ENCODE data around the gene LARGE1.

LARGE1 gene

DNA sequence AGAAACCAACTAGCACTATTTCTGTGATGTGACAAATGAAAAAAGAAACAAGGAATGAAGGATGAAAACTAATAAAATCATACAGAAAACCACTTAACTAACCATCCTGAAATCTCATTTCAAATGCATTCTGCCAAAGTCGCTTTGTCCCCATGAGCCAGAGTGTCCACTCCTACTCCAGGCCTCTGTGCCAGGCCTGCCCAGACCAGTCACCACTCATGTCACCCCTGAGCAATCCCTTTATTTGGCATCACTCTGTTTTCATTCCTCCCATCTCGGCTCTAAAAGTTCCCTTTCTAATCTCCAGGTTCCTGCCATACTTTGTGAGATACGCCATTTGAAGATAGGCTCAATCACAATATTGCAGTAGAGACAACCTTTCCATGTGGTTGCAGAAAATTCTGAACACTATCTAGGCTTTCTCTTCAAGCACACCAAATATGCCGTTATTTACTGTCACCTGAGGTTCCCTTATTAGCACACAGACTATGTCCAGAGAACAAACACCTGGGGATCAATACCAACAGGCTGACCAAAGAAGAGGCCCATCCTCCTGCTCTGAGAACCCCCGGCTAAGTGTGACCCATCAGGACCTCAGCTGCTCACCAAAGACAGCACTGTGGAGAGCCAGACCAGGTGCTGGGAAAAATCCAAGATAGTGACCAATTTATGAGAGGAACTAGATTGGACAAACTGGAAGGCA lies 202.4 kb downstream of the LARGE1 start:
- no peak for DNase-seq (ENCODE audit: low read depth)

DNA sequence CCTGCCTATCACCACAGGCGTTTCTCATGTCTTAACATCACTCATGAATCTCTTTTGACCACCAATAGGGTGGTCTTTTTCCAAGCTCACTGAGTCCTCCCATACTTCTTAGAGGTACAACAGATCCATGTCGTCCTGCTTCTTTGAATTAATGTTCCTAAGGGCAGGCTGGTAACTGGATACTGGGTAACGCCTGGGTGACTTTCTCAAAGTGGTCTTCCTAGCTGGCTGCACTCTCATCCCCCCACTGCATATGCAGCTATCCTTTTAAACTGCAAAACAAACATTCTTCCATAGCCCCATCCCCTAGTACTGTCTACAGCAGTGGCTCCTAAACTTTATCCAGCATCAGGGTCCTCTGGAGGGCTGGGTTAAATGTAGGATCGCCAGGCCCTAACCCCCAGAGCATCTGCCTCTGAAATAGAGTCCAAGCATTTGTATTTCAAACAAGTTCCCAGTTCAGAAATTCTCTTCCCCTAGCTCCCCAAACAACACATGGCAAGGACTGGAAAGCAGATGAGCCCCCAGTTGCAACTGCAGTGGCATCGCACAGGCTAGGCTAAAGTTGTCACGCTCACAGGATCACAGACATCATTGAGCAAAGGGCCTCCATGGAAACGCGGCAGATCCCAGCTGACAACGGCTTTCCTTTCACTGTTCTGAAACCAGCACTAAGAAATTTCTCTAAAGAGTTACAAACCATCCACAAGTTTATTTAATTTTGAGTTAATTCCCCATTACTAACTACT lies 204.9 kb downstream of the LARGE1 start:
- no peak for DNase-seq (ENCODE audit: low read depth)

DNA sequence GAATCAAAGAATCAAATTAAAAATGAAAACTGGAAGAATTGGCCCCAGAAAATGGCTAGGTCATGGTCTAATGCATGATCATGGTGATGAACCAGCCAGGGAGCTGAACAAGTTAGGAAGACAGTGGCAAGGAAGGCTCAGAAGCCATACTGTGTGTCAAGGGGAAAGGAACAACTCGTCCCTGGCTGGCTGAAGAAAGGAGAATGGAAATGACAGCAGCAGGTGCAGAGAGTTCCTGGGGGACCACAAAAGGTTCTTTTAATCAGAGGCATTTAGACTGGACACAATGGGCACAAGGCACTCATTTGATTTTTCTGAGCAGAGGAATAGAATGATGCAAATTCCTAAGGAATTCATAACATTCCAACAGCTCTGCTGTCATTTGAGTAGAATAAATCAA lies 209.9 kb downstream of the LARGE1 start:
- no peak for DNase-seq (ENCODE audit: low read depth)

DNA sequence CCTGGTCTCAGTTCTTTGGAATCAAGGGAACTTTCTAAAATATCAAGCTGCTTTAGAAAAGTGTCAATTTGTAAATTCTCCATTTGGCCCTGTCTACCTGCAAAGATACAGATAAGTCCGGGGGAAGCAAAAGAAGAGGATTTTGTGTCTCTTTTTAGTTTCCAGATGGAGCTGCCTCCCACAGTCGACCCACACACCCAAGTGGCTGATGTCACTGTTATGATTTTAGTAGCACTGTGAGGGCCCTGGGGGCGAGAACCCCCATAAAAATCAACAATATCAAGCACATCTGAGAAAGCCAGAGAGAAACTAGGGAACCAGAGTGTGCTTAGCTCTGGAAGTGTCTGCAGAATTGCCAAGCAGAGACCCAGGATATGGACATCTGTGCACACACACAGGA lies 212.7 kb downstream of the LARGE1 start:
- DNase-seq (ENCODE audit: low read depth), result no peak

DNA sequence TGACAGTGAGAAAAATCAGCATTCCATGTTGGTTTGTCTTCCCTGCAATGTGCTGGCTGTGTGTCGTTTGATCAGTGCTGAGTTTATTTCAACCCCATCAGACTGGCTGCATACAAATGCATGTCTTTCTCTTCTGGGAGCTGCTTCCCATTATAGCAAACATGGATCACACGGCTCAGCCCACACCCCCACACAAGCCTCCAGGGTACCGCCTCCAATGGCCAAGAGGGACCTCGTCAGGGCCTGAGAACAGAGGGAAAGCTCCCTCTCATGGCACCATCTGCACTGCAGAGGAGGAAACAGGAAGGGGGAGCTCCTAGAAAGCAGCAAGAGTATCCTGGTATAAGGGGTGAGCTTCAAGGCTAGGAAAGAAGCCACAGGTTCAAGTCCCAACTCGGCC lies 214.2 kb downstream of the LARGE1 start:
- DNase-seq (ENCODE audit: low read depth), result no peak

DNA sequence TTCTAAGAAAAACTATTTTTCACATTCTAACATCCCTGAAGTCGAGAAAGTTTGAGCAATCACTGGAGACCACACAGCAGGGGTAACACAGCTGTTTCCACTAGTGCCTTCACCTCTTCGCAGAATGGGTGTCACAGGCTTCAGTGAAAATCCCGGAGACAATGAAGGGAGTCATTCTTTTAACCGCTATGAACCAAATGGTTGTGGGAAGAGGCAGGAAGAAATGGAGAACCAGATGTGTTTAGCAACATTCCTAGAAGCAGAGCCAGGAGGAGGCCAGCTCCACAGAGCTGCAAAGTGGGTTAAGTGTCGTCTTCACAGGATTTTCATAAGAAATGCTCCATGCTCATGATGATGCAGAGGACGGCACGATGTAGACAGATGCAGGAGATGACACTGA lies 221.1 kb downstream of the LARGE1 start:
- DNase-seq (ENCODE audit: low read depth), result no peak

DNA sequence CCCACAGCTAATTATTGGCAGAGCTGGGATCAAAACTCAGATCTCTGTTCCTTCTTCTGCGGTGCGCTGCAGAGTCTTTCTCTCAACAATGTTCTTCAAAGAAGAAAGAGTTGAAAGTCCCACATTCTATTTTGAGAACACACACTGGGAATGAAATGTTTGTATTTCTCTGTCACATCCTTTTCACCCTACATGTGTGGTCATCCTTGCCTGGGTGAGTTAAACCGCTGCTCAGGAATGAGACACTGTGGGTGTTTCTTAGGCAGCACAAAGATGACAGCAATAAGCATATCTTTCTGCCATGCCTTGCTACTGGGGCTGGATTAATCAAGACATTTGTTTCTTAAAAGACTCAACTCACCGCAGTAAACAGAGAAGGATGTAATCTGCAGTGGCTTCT lies 222.6 kb downstream of the LARGE1 start:
- DNase-seq (ENCODE audit: low read depth), result no peak

DNA sequence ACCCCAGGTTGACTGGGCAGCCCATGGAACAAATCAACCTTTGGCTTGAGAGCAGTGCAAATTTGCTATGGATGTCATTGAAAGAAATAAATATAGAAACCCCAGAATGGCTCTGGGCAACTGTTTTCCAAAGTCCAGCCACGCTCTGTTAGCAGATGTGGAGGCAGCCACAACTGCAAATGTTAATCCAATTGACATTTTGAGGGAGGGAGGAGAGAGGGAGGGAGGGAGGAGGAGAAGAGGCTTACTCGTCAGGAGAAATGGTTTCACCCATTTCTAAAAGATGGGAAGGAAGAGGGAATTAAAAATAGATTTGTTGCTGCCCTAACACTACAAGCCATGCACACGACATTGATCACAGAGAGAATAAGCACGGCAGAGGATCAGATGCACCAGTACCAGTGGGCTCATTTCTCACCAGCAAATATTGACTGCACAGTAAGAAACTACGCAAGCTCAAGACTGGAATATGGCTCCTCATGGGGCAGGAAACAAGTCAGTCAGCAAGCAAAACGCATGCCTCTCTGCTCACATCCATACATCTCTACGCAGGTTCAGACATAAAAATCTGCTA lies 229.1 kb downstream of the LARGE1 start:
- DNase-seq (ENCODE audit: low read depth), result no peak

DNA sequence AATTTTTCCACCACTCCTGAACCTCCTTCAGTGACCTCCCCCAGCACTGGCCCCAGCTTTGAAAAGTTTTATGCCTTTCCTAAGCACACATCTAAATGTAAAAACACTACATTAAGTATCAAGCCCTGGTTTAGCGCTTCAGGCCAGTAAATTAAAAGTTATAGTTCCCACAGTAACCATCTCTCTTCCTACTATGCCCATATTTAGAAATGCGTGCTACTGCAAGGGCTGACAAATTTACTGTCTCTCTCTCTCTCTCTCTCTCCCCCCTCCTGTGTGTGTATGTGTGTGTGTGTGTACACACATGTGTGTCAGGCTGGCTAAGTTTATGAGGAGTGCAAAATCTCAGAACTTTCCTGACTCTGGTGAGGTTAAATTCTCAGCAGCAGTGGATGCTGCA lies 231.4 kb downstream of the LARGE1 start:
- no peak for DNase-seq (ENCODE audit: low read depth)

DNA sequence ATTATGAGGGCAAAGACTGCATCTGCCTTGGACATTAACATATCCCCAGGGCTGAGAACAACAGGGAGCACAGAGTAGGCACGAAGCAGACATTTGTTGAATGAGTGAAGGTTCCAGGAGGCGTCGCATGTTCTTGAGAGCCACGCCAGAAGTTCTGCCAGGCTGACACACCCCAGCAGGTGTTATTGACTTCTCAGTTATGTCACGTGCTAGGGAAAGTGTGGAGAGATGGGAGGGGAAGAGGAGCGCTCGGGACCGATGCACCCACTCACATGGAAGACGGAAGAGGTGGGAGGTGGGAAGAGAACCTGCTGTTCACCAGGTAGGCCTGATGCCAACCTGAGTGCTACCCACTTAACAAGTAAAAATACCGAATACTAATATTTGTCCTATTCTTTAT lies 232.8 kb downstream of the LARGE1 start:
- DNase-seq (ENCODE audit: low read depth), result no peak

DNA sequence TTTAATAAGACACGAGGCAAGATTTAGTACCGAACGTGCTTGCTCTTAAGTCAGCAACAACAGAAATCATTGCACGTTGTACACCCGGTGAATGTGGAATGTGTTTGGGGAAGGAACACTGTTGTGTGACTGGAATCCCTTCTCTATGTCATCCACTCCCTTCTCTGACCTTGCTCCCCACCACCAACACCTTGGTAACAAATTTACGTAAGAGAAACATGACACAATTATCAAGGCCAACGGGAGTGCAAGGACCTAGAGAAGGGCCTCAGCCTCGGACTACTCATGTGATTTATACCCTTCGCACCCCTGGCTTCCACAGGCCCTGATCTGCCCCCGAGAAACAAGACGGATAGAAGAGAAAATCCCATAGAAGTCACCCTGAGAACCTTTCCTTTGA lies 236.2 kb downstream of the LARGE1 start:
- DNase-seq (ENCODE audit: low read depth), result no peak

DNA sequence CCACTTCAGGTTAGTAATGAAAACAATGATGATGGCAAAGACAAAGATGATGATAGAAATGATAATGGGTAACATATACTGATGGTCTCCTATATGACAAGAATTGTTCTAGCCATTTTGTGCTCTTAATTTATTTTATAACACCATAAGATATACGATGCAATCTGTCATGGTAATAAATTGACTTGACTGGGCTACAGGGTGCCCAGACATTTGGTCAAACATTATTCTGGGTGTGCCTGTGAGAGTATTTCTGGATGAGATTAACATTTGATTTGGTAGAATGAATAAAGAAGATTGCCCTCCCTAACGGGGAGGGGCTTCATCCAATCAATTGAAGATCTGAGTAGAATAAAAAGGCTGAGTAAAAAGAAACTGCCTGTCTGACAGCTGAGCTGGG lies 237.3 kb downstream of the LARGE1 start:
- no peak for DNase-seq (ENCODE audit: low read depth)

DNA sequence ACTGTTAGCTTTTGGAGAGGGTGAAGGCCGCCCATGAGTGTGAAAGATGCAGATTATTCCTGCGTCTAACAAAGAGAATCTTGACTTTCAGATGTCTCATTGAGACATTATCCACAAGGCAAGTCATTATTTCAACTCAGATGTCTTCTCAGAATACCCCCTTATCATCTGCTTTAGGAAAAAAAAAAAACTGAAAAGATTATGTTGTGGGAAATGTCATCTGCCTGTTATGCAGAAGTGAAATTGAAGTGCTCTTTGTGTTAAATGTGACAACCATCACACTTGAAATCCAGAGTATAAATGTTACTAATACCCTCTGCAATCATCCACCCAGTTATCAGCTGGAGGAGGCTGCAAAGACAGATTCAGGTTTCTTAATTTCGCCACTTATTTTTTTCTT lies 239.6 kb downstream of the LARGE1 start:
- no peak for DNase-seq (ENCODE audit: low read depth)

DNA sequence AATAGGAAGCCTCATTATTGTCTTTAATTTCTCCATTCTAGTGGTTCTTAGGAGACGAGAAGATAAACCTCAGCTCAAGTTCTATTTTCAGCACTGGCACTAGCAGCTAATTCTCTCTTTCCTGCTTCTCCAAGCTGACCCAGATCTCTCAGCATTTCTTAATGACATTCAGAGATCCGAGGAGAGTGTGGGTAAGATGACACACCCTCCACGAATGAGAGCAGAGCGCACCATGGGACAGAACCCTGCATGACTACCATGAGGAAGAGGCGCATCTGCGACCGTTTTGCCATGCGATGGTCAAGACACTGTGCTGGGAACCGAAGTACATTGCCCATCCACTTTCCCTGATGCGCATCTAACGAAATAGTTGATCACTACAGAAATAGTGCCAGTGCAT lies 241.8 kb downstream of the LARGE1 start:
- no peak for DNase-seq (ENCODE audit: low read depth)

DNA sequence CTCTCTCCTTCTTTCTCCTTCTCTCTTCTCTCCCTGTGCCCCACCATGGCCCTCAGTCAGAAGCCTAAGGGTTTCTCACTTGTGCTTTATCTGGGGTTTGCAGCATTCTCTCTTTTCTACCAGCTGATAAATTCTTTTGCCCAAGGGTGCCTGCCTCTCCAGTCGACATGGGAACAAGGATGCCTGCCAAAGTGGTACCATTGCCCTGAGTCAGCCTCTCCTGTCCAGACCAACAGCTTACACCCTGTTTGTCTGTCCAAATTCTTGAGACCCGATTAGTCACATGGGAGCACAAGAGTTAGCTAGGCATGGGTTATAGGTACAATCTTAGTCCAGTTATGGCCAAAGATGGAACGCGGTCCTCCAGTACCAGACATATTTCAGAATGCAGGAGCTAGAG lies 242.7 kb downstream of the LARGE1 start:
- DNase-seq (ENCODE audit: low read depth), result no peak

DNA sequence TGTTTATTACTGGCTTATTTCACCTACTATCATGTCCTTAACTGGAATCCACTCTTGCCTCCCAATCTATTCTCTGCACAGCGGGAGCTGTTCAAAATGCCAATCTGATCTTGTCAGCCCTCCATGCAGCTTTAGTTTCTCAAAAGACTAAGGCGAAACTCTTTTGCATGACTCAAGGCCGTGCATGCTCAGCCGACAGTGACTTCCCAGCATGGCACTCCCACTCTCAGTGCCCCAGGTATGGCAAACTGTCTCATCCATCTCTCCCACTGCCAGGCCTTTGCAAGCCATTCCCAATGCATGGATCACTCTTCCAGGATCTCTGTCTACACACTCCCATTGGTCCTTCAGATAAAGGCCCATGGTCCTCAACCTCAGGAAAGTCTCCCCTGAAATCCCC lies 245.9 kb downstream of the LARGE1 start:
- no peak for DNase-seq (ENCODE audit: low read depth)

DNA sequence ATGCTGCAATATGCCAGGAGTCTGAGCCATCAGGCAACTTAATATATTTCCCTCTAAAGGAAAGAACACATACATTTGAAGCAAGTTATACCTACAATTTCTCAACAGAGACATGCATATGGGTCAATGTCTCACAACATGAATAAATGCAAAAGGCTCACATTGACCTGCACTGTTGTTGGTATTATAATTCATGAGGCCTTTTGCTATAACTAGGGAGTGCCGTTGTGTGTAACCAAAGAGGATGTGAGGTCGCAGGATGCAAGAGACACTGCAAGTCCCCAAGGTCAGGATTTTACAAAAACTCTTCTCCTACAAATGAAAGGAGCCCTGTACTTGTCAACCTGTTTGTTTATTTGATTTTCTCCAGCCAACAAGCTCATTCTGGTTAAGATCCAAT lies 250.5 kb downstream of the LARGE1 start:
- no peak for DNase-seq (ENCODE audit: low read depth)

DNA sequence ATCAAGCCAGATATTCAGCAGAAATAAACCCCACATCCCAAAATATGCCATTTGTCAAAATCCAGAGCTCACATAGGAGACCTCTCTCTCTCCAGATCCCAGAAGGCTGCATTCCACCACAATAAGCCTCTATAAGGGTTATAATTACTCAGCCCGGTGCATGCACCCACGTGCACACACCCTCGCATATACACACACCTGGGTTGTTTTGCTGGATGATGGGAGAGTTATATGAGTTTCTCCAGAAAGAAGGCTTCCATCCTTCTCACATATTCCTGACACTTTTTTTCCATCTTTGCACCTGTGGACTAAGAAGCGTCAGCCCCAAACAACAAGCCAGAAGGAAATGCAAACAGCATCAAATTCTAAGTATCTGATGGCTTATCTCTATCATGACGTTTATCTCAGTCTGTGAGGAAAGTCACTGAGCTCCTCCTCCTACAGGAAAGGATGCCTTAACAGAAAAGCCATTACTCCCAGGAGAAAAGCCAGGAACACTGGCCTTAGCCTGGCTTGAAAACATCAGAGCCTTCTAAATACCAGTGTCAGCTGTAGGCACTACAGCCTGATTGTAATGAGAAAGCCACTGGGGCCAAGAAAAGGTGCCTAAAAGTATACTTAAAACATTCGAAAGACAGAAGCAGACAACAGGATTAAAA lies 253.2 kb downstream of the LARGE1 start:
- DNase-seq (ENCODE audit: low read depth), result no peak

DNA sequence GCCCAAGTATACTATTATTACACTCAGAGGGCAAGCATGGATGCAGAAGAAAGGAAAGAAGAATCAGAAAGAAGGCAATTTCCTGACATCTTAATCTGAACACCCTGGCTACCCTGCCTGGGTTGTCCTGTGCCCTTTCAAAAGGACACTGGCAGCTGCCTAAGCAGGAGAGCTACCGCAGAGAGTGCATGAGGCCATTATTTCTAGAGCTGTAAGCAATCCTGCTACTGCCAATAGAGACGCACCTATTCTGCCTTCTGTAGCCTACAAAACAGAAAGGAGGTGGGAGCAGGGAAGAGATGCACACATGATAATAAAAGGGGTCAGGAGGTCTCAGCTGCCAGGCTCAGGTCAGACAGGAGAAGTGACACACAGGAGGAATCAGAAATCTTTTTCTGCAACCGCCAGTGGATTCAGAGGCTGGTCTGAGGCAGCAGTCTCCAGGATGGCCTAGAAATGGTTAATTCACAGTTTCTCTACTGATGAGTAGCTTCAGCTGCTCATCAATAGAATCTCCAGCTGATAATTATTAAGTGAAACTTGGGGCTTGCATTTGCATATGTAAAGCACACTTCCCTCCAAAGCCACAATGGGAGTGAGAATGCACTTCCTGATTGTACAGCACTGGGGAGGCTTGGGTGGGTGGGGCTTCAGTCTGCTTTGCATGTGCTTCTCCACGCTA lies 253.9 kb downstream of the LARGE1 start:
- no peak for DNase-seq (ENCODE audit: low read depth)

DNA sequence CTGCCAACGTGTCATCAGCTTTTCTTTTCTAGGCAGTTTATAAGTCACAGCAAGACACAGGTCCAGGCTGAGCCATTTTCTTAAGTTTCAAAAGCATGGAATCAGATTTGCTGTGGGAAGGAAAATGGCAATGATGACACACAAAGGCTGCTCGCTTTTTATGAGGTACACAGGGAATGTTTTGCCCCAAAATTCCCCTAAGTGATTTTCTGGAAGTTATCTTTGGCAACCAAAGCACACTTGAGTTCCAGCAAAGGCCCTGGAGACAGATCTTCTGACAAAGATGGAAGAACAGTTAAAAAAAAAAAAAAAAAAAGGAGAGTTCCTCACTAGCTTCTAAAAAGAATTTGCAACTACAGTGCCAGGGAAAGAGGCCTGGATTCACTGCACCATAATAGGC lies 260.8 kb downstream of the LARGE1 start:
- DNase-seq (ENCODE audit: low read depth), result no peak

DNA sequence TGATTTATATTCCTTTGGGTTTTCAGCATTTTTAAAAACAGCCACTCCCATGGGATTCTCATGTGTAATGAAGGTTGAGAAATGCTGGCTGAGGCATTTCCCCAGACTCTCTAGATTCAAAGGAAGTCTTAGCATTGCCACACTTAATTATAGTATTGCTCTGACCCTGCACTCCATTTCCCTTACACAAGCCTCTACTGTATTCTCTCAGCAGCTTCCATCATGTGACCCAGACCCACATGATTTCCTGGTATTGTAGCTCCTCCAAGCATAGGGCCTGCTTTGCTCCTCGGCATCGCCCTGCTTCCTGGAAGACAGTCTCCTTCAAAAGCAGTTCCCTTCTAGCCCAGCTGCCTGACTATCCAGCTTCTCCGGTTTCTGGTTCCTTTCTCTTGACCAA lies 261.5 kb downstream of the LARGE1 start:
- no peak for DNase-seq (ENCODE audit: low read depth)

DNA sequence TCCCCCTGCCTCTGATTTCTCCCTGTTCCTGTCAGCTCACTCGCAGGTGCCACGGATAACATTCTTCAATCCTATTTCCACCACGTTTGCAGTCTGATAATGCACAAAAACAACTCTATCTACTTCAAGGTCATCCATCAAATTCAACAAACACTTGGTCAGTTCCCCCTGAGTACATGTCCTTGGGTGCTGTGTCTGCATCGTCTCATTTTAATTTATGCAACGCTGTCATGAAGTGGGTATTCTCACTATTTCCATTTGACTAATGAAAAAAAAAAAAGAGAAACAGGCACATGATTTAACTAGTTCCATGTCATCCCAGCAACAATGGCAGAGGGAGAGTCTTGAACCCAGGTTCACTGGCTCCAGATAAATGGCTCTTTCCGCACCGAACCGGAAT lies 262.6 kb downstream of the LARGE1 start:
- DNase-seq (ENCODE audit: low read depth), result no peak

Data from stimulated activated CD8-positive, alpha-beta memory T cell treated with anti-CD3 and anti-CD28 coated beads, Interleukin-15, amount 100 ng/mL, for 24 hours (primary cell).